Smooth muscle cell (in vitro differentiated cells): Measurements from ENCODE around the gene KRT86. TPM values are rescaled to one million over a fixed set of nuclear protein-coding genes. Genes with fewer than 3 reads are reported as not detected.

Source experiments
- DNase-seq: peaks from one replicate; lab custom pipeline; 2025; ENCODE audit not compliant: unreplicated experiment; lab: John Stamatoyannopoulos, UW
- H2AFZ ChIP-seq: fragments of 200-600 bp; sonication (generic); 2 replicates; pipeline ENCODE4 v1.6.0; 2016; ENCODE audit warnings: antibody characterized with exemption, low read depth, mild to moderate bottlenecking
- H3F3A ChIP-seq: fragments of 200-600 bp; sonication (generic); 2 replicates; pipeline ENCODE4 v1.6.0; 2017; ENCODE audit warnings: antibody characterized with exemption, low read depth
- H3K27ac ChIP-seq: fragments of 200-600 bp; sonication (generic); 2 replicates; pipeline ENCODE4 v1.5.1; 2016; ENCODE audit warnings: low read depth, mild to moderate bottlenecking
- H3K27me3 ChIP-seq: fragments of 200-600 bp; sonication (generic); 2 replicates; pipeline ENCODE4 v1.6.1; 2016; ENCODE audit warnings: low read depth, mild to moderate bottlenecking
- H3K36me3 ChIP-seq: fragments of 200-600 bp; sonication (generic); 2 replicates; pipeline ENCODE4 v1.5.1; 2016; ENCODE audit warnings: low read depth
- H3K4me1 ChIP-seq: fragments of 200-600 bp; sonication (generic); 2 replicates; pipeline ENCODE4 v1.5.1; 2016; ENCODE audit warnings: low read depth
- H3K4me2 ChIP-seq: fragments of 200-600 bp; sonication (generic); 2 replicates; pipeline ENCODE4 v1.6.0; 2016; ENCODE audit warnings: mild to moderate bottlenecking
- H3K4me3 ChIP-seq: fragments of 200-600 bp; sonication (generic); 2 replicates; pipeline ENCODE4 v1.5.1; 2016; ENCODE audit warnings: mild to moderate bottlenecking
- H3K79me2 ChIP-seq: fragments of 200-600 bp; sonication (generic); 2 replicates; pipeline ENCODE4 v1.6.0; 2016; ENCODE audit warnings: low read depth, mild to moderate bottlenecking
- H3K9ac ChIP-seq: fragments of 200-600 bp; sonication (generic); 2 replicates; pipeline ENCODE4 v1.6.0; 2016; ENCODE audit warnings: low read depth
- H3K9me3 ChIP-seq: fragments of 200-600 bp; sonication (generic); replicated peaks from 2 replicates; pipeline ENCODE4 v1.5.1; 2016; ENCODE audit warnings: low read depth
- H4K20me1 ChIP-seq: fragments of 200-600 bp; sonication (generic); 2 replicates; pipeline ENCODE4 v1.6.0; 2016; ENCODE audit warnings: low read depth
- CTCF ChIP-seq: fragments of 200-600 bp; sonication (generic); IDR thresholded peaks from 2 replicates; pipeline ENCODE4 v1.5.1; 2017; ENCODE audit warnings: borderline replicate concordance, mild to moderate bottlenecking, antibody characterized with exemption; ENCODE audit not compliant: insufficient read depth, poor library complexity, severe bottlenecking
- WGBS: methylation state at CpG from one replicate; pipeline ENCODE4 v1.1.7; 2016; ENCODE audit warnings: low lambda C conversion rate; 5-methylcytosine and 5-hydroxymethylcytosine counted together
- polyA plus RNA-seq: library from polyadenylated mRNA; unstranded; fragments of >200 nt; fragmentation: Nextera tagmentation; extraction: Ambion mirVana; gene quantifications from 2 replicates; pipeline ENCODE4 v1.2.1, GENCODE V29; 2016
- total RNA-seq: library from RNA; depleted of rRNA; stranded (reverse); fragments of >200 nt; gene quantifications from 2 replicates; pipeline ENCODE4 v1.2.3, GENCODE V29; 2014

The KRT86 gene
- total and polyA plus RNA-seq, 2 experiments from 2014 or later: not detected

DNA sequence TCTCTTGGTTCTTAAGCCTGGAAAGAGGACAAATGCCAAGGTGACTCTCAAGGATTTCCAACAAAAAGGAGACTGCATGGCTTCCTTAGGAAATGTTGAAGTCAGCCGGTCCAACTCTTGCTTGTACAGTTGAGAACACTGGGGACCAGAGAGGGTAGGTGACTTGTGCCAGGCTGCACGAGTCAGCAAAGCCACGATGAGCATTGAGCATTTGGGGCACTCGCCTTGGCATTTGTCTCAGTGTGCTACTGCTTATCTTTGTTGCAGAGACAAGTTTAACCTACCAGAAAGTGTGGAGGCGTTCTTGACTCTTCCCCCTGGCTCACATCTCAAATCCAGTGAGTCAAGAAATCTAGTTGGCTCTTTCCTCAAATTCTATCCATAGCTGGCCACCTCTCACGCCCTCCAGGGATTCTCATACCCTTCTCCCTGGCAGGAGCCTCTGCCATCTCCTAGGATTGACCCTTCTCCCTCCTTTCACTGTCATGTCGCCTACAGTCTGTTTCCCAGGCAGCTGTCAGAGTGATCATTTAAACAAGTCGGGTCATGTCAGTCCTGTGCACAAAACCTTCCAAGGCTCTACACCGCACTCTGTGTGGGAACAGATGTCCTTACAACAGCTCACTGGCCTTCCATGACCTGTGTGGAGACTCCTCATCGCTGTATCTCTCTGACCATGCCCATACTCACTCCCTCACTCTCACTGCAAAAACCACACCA, 64.0 kb downstream of the KRT86 start:
- no peak for TF ChIP-seq CTCF
- no peaks in the 10 kb centered on the region for H3K79me2 ChIP-seq
- no peaks in the 10 kb centered on the region for H3K36me3 ChIP-seq
- 80% methylated on average over 10 of the region's 10 CpGs for WGBS
- H3K4me3 ChIP-seq: no peak overlapping the region
- no peak overlapping the region for H3K27ac ChIP-seq
- no peak overlapping the region for H2AFZ ChIP-seq
- H4K20me1 ChIP-seq: no peaks in the 10 kb centered on the region
- H3F3A ChIP-seq: no peaks in the 10 kb centered on the region
- peaks cover 20% of the 10 kb centered on the region for H3K27me3 ChIP-seq
- no peaks in the 10 kb centered on the region for H3K9me3 ChIP-seq
- no peak for DNase-seq
- H3K4me1 ChIP-seq: no peaks in the 10 kb centered on the region
- H3K4me2 ChIP-seq: no peak overlapping the region
- H3K9ac ChIP-seq: no peak overlapping the region

- H3K27me3 ChIP-seq: peaks cover 10% of the 10 kb centered on the region
- no peaks in the 10 kb centered on the region for H3K4me1 ChIP-seq
- H2AFZ ChIP-seq: no peak overlapping the region
- no peaks in the 10 kb centered on the region for H3K36me3 ChIP-seq
- no peaks in the 10 kb centered on the region for H3K79me2 ChIP-seq
- no peaks in the 10 kb centered on the region for H3F3A ChIP-seq
- no peak for TF ChIP-seq CTCF
- no peak for DNase-seq
- WGBS: 92% methylated on average over 14 of the region's 14 CpGs
- H3K9ac ChIP-seq: no peak overlapping the region
- H3K9me3 ChIP-seq: no peaks in the 10 kb centered on the region
- H3K4me2 ChIP-seq: no peak overlapping the region
- H3K27ac ChIP-seq: no peak overlapping the region
- no peaks in the 10 kb centered on the region for H4K20me1 ChIP-seq
- no peak overlapping the region for H3K4me3 ChIP-seq
Measured at GRCh38 chr12:52341066-52341580, 66.7 kb downstream of the KRT86 start.

- Histone ChIP-seq H3K4me1 (no peaks in the 10 kb centered on the region), H4K20me1 (no peaks in the 10 kb centered on the region), H3K4me3 (no peak overlapping the region), H3K27me3 (peaks cover 10% of the 10 kb centered on the region), H3K4me2 (no peak overlapping the region), H3K79me2 (no peaks in the 10 kb centered on the region), H3K9me3 (no peaks in the 10 kb centered on the region), H3F3A (no peaks in the 10 kb centered on the region), H2AFZ (no peak overlapping the region), H3K27ac (no peak overlapping the region), H3K9ac (no peak overlapping the region), H3K36me3 (no peaks in the 10 kb centered on the region)
- WGBS: 88% methylated on average over 2 of the region's 2 CpGs
- no peak for TF ChIP-seq CTCF
- DNase-seq: no peak
Measured at GRCh38 chr12:52342781-52343490, 68.5 kb downstream of the KRT86 start.
